SKM-1 (cell line): ENCODE data around the gene HSPA12A.

ENCODE experiments used
- DNase-seq: peaks from one replicate; lab custom pipeline; 2025; ENCODE audit not compliant: unreplicated experiment; lab: John Stamatoyannopoulos, UW

HSPA12A gene

GRCh38 chr10:116669832-116670644 is 72.3 kb downstream of the HSPA12A start:
- no peak for DNase-seq

- DNase-seq, result no peak
Measured at GRCh38 chr10:116669080-116669479, 73.3 kb downstream of the HSPA12A start.

- no peak for DNase-seq
Measured at GRCh38 chr10:116668446-116668845, 73.9 kb downstream of the HSPA12A start.

- DNase-seq, result no peak
Measured at GRCh38 chr10:116668018-116668417, 74.3 kb downstream of the HSPA12A start.

DNA sequence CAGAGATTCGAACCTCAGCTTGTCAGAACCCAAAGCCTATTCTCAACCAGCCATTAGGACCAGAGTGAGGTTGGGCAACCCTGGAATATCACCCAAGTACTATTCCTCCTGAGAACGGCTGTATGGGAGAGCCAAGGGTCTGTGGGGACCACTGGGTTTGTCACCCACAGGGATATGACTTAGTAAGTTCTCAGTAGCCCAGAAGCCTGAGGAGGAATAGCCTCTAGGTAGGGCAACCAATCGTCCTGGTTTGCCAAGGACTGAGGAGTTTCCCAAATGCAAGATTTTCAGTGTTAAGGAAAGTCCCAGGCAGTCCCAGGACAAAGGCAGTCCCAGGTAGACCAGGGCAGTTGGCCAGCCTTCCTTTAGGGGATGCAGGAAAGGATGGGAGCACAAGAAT is 74.9 kb downstream of the HSPA12A start:
- no peak for DNase-seq

DNA sequence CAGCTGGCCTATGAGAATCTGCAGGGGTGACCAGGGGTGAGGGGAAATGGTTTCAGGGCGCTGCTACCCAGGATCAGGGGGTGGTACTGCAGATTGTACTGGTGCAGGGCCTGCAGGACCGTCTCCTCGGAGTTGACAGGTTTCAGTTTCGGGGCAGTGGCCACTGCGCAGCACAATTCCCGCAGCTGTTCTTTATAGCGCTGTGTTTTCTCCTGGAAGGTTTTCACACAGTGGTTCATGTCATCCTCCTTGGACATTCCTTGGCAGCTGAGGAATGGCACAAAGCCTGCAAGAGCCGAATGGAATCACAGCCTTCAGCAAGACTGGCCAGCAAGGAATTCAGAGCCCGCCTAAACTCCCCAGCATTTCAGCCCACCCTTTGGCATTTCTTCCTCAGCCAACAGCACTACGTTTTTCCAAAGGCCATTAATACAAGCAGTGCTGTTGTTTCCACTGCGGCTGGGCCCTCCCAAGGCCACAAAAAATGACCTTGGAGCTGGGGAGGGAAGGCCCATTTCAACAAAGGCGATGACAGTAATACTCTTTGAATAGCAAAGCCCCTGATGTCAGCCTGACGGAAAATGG is 76.7 kb downstream of the HSPA12A start:
- DNase-seq, result no peak

DNA sequence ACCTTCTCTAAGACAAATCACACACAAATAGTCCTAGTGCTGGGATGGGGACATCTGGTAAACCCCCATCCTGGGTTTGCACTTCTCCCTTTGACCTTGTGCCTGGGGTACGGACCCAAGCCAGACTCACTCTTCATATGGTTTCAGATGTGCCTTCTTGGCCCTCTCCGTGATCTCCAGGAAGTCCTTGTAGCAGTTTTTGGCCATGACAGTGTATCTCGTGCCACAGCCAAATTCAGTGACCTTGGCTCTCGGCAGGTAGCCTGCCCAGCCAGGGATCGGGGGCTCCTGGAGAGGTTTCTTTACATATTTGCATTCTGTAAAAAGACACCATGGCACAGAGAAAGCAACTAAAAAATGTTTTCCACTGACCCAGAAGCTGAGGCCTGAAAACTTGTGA is 77.7 kb downstream of the HSPA12A start:
- no peak for DNase-seq

DNA sequence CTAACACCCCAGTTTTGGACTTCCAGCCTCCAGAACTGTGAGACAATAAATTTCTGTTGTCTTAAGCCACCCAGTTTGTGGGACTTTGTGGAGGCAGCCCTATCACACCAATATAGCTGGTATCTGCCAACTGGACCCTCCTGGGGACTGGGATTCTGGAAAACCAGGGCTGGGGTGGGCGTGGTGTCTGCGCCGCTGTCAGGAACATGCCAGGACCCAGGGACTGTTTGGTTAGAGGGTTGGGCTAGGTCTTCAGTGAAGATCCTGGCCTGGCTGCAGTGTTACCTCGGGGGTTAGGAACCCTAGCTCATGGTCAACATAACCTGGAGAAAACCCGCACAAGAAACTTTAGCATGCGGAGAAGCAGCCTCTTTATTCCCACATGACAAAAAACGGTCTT is 79.0 kb downstream of the HSPA12A start:
- DNase-seq, result no peak

- DNase-seq, result no peak
Measured at GRCh38 chr10:116660860-116661259, 81.5 kb downstream of the HSPA12A start.

DNA sequence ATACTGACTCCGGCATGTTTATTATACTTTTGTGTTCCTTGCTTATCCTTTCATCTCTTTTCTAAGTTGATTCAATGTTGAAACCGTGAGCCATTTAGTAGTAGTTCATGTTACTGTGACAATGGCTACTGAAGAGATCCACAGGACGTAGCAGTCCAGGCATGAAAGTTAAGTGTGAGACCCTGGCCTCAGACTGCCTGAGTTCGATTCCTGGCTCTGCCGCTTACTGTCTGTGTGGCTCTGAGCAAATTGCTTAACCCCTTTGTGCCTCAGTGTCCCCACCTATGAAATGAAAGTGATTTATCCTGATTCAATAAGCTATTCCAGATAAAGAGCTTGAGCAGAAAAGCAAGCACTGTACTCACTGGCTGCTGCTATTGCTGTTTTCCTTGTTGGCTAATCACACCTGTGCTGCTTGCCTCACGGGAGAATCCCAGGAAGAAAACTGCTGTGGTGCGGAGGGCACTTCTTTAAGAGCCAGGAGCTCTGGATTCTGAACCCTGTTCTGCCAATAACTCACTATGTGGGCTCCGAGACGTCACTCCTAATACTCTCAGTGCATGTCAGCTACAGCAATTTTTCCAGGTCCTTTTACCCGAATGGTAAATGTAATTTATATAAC is 83.2 kb downstream of the HSPA12A start:
- no peak for DNase-seq

GRCh38 chr10:116657863-116658551 is 84.4 kb downstream of the HSPA12A start:
- no peak for DNase-seq

GRCh38 chr10:116656044-116656443 is 86.3 kb downstream of the HSPA12A start:
- no peak for DNase-seq

DNA sequence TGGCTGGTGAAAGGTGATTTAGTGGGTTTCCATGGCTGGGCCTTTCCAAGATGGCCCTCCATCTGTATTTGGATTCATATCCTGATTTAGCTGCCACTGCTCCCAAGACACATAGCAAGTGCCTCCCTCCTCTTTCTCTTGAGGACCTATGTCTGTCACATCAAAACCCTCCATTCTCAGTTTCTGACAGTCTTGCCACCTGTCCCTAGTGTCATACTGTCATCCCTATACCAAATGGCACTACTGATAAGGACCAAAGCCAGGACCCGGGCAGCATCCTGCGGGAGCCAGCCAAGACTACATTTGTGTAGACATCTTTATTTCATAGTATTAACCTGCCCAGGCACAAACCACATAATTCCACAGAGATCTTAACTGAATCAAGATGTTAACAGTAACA is 86.8 kb downstream of the HSPA12A start:
- no peak for DNase-seq

- no peak for DNase-seq
Measured at GRCh38 chr10:116654816-116655215, 87.5 kb downstream of the HSPA12A start.

DNA sequence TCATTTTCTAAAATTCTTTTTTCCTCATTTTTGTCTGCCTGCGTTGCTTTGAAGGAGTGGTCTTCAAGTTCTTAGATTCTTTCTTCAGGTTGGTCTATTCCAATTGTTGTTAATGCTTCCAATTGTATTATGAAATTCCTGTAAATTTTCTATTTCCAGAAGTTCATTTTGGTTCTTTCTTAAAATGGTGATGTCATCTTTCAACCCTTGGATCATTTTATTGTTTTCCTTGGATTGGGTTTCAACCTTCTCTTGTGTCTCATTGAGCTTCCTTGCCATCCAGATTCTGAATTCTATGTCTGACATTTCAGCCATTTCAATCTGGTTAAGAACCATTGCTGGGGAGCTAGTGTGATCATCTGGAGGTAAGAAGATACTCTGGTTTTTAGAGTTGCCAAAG is 88.5 kb downstream of the HSPA12A start:
- no peak for DNase-seq

GRCh38 chr10:116648903-116649302 is 93.5 kb downstream of the HSPA12A start:
- no peak for DNase-seq

- DNase-seq, result no peak
Measured at GRCh38 chr10:116646502-116646901, 95.9 kb downstream of the HSPA12A start.

- no peak for DNase-seq
Measured at GRCh38 chr10:116637830-116638229, 104.5 kb downstream of the HSPA12A start.

GRCh38 chr10:116636976-116637375 is 105.4 kb downstream of the HSPA12A start:
- no peak for DNase-seq

- DNase-seq, result no peak
Measured at GRCh38 chr10:116636385-116636784, 106.0 kb downstream of the HSPA12A start.

DNA sequence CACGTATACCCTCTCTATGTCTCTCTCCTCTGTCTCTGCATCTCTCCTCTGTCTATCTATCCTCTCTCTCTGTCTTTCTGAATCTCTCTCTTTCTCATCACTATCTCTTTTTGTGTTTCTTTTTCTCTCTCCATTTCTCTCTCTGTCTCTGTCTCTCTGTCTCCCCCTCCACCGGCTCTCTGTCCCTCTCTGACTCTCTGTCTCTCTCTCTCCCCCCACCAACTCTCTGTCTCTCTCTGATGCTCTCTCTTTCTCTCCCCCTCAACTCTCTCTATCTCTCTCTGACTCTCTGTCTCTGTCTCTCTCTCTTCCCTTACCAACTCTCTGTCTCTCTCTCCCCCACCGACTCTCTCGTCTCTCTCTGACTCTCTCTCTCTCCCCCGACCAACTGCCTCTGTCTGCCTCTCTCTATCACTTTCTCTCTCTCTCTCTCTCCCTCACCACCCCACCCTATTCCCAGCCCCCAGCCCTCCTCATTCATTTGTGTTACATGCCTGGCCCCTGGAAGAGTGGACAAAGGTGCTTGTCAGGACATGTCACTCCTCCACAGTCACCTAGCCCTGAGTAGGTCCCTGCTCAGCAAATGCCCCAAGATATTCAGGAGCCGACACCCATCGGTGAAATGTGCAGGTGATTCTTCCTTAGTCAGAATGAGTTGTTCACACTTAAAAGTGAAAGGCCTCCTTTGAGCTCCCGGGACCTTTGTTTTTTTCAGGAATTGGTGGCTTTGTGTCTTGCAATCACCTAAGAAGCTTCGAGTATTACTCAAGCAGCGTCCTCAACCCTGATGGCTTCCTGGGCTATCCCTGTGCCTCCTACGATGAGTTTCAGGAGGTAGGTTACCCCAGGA is 108.0 kb downstream of the HSPA12A start:
- no peak for DNase-seq
